Panc1 (cell line): ENCODE measurements around the gene SLC4A5. TPM values are rescaled to one million over a fixed set of nuclear protein-coding genes. Genes with fewer than 3 reads are reported as not detected.

Experiments
- ATAC-seq: fragments of 200-7000 bp; cut with Tn5 transposase; 2 replicates; pipeline ENCODE4 v1.9.1; 2020; ENCODE audit warnings: mild to moderate bottlenecking, moderate library complexity
- BruUV-seq: library from RNA; stranded (reverse); fragments of 400-500 nt; replicated peaks from 2 replicates; lab custom pipeline; 2021; lab: Mats Ljungman, UMichigan
- CTCF ChIA-PET: fragments of 300-600 bp; sonication (Branson Sonifier 250); formaldehyde crosslinking; loops from one replicate; lab custom pipeline; 2022; ENCODE audit warnings: antibody characterized with exemption; lab: Charles Lee
- POLR2A ChIA-PET: fragments of 300-600 bp; sonication (Branson Sonifier 250); formaldehyde crosslinking; loops from one replicate; lab custom pipeline; 2022; ENCODE audit warnings: antibody characterized with exemption; lab: Charles Lee
- DNase-seq: peaks from one replicate; pipeline ENCODE4 v3.0.0-alpha.2; 2010; ENCODE audit warnings: low read depth, low spot score
- H3K27ac ChIP-seq: 2 replicates; pipeline ENCODE4 v1.5.1; 2011; ENCODE audit warnings: mild to moderate bottlenecking, low read length, inconsistent platforms
- H3K27me3 ChIP-seq: fragments of 200-500 bp; sonication (Bioruptor generic); 2 replicates; pipeline ENCODE4 v1.6.0; 2014; ENCODE audit warnings: low read length, inconsistent platforms; ENCODE audit not compliant: control insufficient read depth, insufficient read depth
- H3K36me3 ChIP-seq: fragments of 200-500 bp; sonication (Bioruptor generic); 2 replicates; pipeline ENCODE4 v1.5.1; 2014; ENCODE audit warnings: inconsistent platforms, mild to moderate bottlenecking, low read length, moderate library complexity; ENCODE audit not compliant: control insufficient read depth, insufficient read depth
- H3K4me1 ChIP-seq: 2 replicates; pipeline ENCODE4 v1.5.1; 2011; ENCODE audit warnings: inconsistent platforms, mild to moderate bottlenecking, low read length, moderate library complexity; ENCODE audit not compliant: control insufficient read depth, insufficient read depth
- H3K4me3 ChIP-seq, 2 experiments: 2 replicates each; pipeline ENCODE4 v1.5.1; 2011 to 2012; ENCODE audit warnings: low read depth in 2 of 2, low read length in 2 of 2, mild to moderate bottlenecking in 2 of 2, inconsistent platforms in 1 of 2, moderate library complexity in 1 of 2
- H3K9me3 ChIP-seq: fragments of 200-500 bp; sonication (Bioruptor generic); 2 replicates; pipeline ENCODE4 v1.5.1; 2014; ENCODE audit warnings: low read depth, mild to moderate bottlenecking, inconsistent platforms, low read length, moderate library complexity; ENCODE audit not compliant: control insufficient read depth, insufficient read depth
- POLR2AphosphoS5 ChIP-seq: IDR thresholded peaks from 2 replicates; pipeline ENCODE4 v1.6.1; 2012; ENCODE audit warnings: mild to moderate bottlenecking, low read depth, low read length, moderate library complexity
- REST ChIP-seq, 2 experiments: IDR thresholded peaks; 2 replicates each; pipeline ENCODE4 v1.6.1; 2011 to 2012; ENCODE audit warnings: low read depth in 2 of 2, control low read depth in 1 of 2, low read length in 1 of 2, mild to moderate bottlenecking in 1 of 2, moderate library complexity in 1 of 2; ENCODE audit not compliant: insufficient read depth in 1 of 2
- SIN3A ChIP-seq: IDR thresholded peaks from 2 replicates; pipeline ENCODE4 v1.6.1; 2012; ENCODE audit warnings: low read depth, mild to moderate bottlenecking, low read length, moderate library complexity, borderline replicate concordance; ENCODE audit not compliant: insufficient read depth
- TCF7L2 ChIP-seq: IDR thresholded peaks from 2 replicates; pipeline ENCODE4 v1.6.1; 2011; ENCODE audit warnings: mild to moderate bottlenecking, low read depth, low read length, inconsistent platforms
- in situ Hi-C: cut with HindIII; loops from 2 replicates; pipeline ENCODE4 v1.10.0; 2016; ENCODE audit warnings: low sequenced_read_pairs, low pct_unique_long_range_greater_than_20kb
- intact Hi-C: fragments of 100-400 bp; cut with micrococcal nuclease; formaldehyde crosslinking; loops from one replicate; pipeline ENCODE4 v1.10.0; 2022; ENCODE audit not compliant: unreplicated experiment
- total RNA-seq: library from RNA; stranded (reverse); gene quantifications from one replicate; pipeline ENCODE4 v1.2.1, GENCODE V29; 2021; ENCODE audit not compliant: unreplicated experiment
- TF ChIP-seq, protein P1 (sequence below): fragments of 450-650 bp; IDR thresholded peaks from 2 replicates; pipeline ENCODE4 v1.5.1; 2017; ENCODE audit warnings: mild to moderate bottlenecking

The SLC4A5 gene
- total RNA-seq, 1 experiment from 2014 or later = 1.2 TPM

GRCh38 chr2:74198461-74199274 lies 144.5 kb downstream of the SLC4A5 start, which contains the start of gene MTHFD2:
MTHFD2 (plus strand) TSS chr2:74198615; CDS start chr2:74198642, 27 bp downstream.
- ChIA-PET CTCF (interaction anchor here (1.1 kb wide), 1 partner anchor 20 kb away, joined by 3 read pairs; the partner anchor contains the start of gene MOB1A), POLR2A (interaction anchor here (0.6 to 1.1 kb wide), 4 partner anchors 14 to 423 kb away, joined by 3 to 12 read pairs (median 4); partner anchors contain the start of gene MOB1A)
- no TSS peak for BruUV-seq
- intact Hi-C loops = no loop called here
- H3K27me3 ChIP-seq = no peaks in the 10 kb centered on the region
- peak within 1 kb of the TSS; percentile 88 for H3K27ac ChIP-seq
- H3K4me1 ChIP-seq = peaks cover 30% of the 10 kb centered on the region
- H3K36me3 ChIP-seq = peaks cover 3% of the 10 kb centered on the region
- DNase-seq (peak; percentile 50), ATAC-seq (peak; percentile 97)
- peak; percentile 98 for TF ChIP-seq POLR2AphosphoS5
- TF ChIP-seq, protein P1, sequence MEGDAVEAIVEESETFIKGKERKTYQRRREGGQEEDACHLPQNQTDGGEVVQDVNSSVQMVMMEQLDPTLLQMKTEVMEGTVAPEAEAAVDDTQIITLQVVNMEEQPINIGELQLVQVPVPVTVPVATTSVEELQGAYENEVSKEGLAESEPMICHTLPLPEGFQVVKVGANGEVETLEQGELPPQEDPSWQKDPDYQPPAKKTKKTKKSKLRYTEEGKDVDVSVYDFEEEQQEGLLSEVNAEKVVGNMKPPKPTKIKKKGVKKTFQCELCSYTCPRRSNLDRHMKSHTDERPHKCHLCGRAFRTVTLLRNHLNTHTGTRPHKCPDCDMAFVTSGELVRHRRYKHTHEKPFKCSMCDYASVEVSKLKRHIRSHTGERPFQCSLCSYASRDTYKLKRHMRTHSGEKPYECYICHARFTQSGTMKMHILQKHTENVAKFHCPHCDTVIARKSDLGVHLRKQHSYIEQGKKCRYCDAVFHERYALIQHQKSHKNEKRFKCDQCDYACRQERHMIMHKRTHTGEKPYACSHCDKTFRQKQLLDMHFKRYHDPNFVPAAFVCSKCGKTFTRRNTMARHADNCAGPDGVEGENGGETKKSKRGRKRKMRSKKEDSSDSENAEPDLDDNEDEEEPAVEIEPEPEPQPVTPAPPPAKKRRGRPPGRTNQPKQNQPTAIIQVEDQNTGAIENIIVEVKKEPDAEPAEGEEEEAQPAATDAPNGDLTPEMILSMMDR = peak; percentile 86
- TF ChIP-seq TCF7L2 = no peak; the same call in 1 of the 2 replicates
- 0 out of 4 replicates have a peak, but pooled peaks of 1 of the 2 experiments have one; percentile 43 for TF ChIP-seq REST (IDR thresholded peaks at IDR 0.05; ENCODE audit: insufficient read depth in 1 of 2, low read depth in 2 of 2, low read length in 1 of 2)
- peak; percentile 83 for TF ChIP-seq SIN3A
- peak within 1 kb of the TSS; percentile 63 to 99 for H3K4me3 ChIP-seq
- in situ Hi-C loops = no loop called here
- H3K9me3 ChIP-seq = no peaks in the 10 kb centered on the region

- TF ChIP-seq TCF7L2 = no peak
- TF ChIP-seq, protein P1 = no peak
- TF ChIP-seq POLR2AphosphoS5 = no peak
- no peak for TF ChIP-seq SIN3A
- TF ChIP-seq REST (IDR thresholded peaks at IDR 0.05; ENCODE audit: insufficient read depth in 1 of 2, low read depth in 2 of 2, low read length in 1 of 2) = no peak
- Histone ChIP-seq H3K27ac (peak overlapping the region; percentile 88), H3K4me3 (peak overlapping the region; percentile 63 to 99), H3K4me1 (peaks cover 30% of the 10 kb centered on the region), H3K9me3 (no peaks in the 10 kb centered on the region), H3K27me3 (no peaks in the 10 kb centered on the region), H3K36me3 (peaks cover 3% of the 10 kb centered on the region)
- BruUV-seq = TSS peak; percentile 71
- ChIA-PET POLR2A (interaction anchor here (0.6 to 1.5 kb wide), 4 partner anchors 13 to 35 kb away, joined by 3 to 4 read pairs (median 4); partner anchors contain the start of gene MOB1A), CTCF (no interaction called here)
- in situ Hi-C loops (no loop called here), intact Hi-C loops (no loop called here)
- ATAC-seq = peak; percentile 4
- DNase-seq = peak; percentile 90
Observed at GRCh38 chr2:74198023-74198460, 145.2 kb downstream of the SLC4A5 start.
